ENCODE data around the gene XKR8.

The XKR8 gene

DNA sequence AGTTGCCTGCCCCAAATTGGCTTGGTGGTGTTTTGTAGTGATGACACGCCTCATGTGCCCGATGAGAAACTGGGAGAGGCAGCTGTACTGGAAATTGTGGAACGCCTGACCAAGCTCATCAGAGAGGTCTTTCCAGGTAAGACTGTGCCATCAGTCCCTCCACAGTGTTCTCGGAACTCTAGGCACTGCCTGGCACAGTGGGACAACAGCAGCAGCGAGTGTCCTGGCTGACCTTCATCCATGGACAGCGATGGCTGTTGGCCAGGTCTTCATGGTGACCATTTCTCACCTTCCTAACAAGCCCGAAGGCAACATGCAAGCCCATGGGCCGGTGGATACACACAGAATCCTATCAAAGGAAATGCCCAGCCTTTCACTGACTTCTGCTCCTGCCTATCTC, 10.7 kb upstream of the XKR8 start:
- TF ChIP-seq EZH2phosphoT487 (IDR thresholded peaks at IDR 0.05; ENCODE audit: low read depth) = no peak
- TF ChIP-seq, protein P1, sequence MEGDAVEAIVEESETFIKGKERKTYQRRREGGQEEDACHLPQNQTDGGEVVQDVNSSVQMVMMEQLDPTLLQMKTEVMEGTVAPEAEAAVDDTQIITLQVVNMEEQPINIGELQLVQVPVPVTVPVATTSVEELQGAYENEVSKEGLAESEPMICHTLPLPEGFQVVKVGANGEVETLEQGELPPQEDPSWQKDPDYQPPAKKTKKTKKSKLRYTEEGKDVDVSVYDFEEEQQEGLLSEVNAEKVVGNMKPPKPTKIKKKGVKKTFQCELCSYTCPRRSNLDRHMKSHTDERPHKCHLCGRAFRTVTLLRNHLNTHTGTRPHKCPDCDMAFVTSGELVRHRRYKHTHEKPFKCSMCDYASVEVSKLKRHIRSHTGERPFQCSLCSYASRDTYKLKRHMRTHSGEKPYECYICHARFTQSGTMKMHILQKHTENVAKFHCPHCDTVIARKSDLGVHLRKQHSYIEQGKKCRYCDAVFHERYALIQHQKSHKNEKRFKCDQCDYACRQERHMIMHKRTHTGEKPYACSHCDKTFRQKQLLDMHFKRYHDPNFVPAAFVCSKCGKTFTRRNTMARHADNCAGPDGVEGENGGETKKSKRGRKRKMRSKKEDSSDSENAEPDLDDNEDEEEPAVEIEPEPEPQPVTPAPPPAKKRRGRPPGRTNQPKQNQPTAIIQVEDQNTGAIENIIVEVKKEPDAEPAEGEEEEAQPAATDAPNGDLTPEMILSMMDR (IDR thresholded peaks at IDR 0.05; ENCODE audit: low read depth, low read length) = no peak
- Histone ChIP-seq H3K9ac (ENCODE audit: low read length) (no peak overlapping the region), H3K9me3 (ENCODE audit: insufficient read depth, low read length) (no peaks in the 10 kb centered on the region), H3K4me3 (ENCODE audit: low read length) (no peak overlapping the region), H3K79me2 (ENCODE audit: low read length) (no peaks in the 10 kb centered on the region), H3K27ac (ENCODE audit: low read length) (no peak overlapping the region), H4K20me1 (ENCODE audit: insufficient read depth, low read length) (no peaks in the 10 kb centered on the region), H3K4me2 (ENCODE audit: low read length) (no peak overlapping the region), H3K4me1 (ENCODE audit: low read length) (no peaks in the 10 kb centered on the region), H3K27me3 (ENCODE audit: low read depth, low read length) (no peaks in the 10 kb centered on the region), H3K36me3 (replicated peaks; ENCODE audit: low read depth, low read length) (no peaks in the 10 kb centered on the region), H2AFZ (ENCODE audit: low read depth, low read length) (no peak overlapping the region)

GRCh38 chr1:27951396-27951795, 8.4 kb upstream of the XKR8 start:
- Histone ChIP-seq H3K27ac (ENCODE audit: low read length) (no peak overlapping the region), H3K4me2 (ENCODE audit: low read length) (no peak overlapping the region), H3K9ac (ENCODE audit: low read length) (no peak overlapping the region), H3K4me1 (ENCODE audit: low read length) (peaks cover 6% of the 10 kb centered on the region; the same call in 1 of the 2 replicates), H3K79me2 (ENCODE audit: low read length) (no peaks in the 10 kb centered on the region), H3K4me3 (ENCODE audit: low read length) (no peak overlapping the region), H3K27me3 (ENCODE audit: low read depth, low read length) (no peaks in the 10 kb centered on the region), H4K20me1 (ENCODE audit: insufficient read depth, low read length) (no peaks in the 10 kb centered on the region), H3K36me3 (replicated peaks; ENCODE audit: low read depth, low read length) (no peaks in the 10 kb centered on the region), H2AFZ (ENCODE audit: low read depth, low read length) (no peak overlapping the region), H3K9me3 (ENCODE audit: insufficient read depth, low read length) (no peaks in the 10 kb centered on the region)
- TF ChIP-seq, protein P1 (IDR thresholded peaks at IDR 0.05; ENCODE audit: low read depth, low read length) = no peak
- no peak for TF ChIP-seq EZH2phosphoT487 (IDR thresholded peaks at IDR 0.05; ENCODE audit: low read depth)

DNA sequence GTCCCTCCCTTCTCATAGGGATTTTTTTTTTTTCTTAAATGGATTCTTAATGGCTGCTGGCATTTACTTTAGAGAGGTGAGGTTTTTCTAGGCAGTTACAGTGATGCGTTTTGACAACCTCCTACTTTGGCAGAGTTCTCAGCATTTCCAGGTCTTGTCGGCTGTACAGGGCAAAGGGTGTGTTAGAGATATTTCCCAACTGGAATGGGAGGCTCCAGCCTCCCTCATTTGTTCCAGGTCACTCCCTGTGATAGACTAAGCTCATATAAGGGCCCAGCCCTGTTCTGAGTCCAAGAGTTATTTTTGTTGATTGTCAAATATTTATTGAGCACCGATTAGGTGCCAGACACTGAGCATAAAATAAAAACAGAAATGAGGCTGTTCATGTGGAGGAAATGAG, 7.6 kb upstream of the XKR8 start:
- Histone ChIP-seq H3K9ac (ENCODE audit: low read length) (no peak overlapping the region), H3K27ac (ENCODE audit: low read length) (no peak overlapping the region), H3K27me3 (ENCODE audit: low read depth, low read length) (no peaks in the 10 kb centered on the region), H3K4me3 (ENCODE audit: low read length) (no peak overlapping the region), H3K4me2 (ENCODE audit: low read length) (no peak overlapping the region), H4K20me1 (ENCODE audit: insufficient read depth, low read length) (no peaks in the 10 kb centered on the region), H3K79me2 (ENCODE audit: low read length) (no peaks in the 10 kb centered on the region), H3K4me1 (ENCODE audit: low read length) (peaks cover 6% of the 10 kb centered on the region; the same call in 1 of the 2 replicates), H3K36me3 (replicated peaks; ENCODE audit: low read depth, low read length) (no peaks in the 10 kb centered on the region), H3K9me3 (ENCODE audit: insufficient read depth, low read length) (no peaks in the 10 kb centered on the region), H2AFZ (ENCODE audit: low read depth, low read length) (no peak overlapping the region)
- no peak for TF ChIP-seq EZH2phosphoT487 (IDR thresholded peaks at IDR 0.05; ENCODE audit: low read depth)
- TF ChIP-seq, protein P1 (IDR thresholded peaks at IDR 0.05; ENCODE audit: low read depth, low read length) = no peak

- no peaks in the 10 kb centered on the region for H3K36me3 ChIP-seq (replicated peaks; ENCODE audit: low read depth, low read length)
- TF ChIP-seq, protein P1 (IDR thresholded peaks at IDR 0.05; ENCODE audit: low read depth, low read length) = no peak
- no peak for TF ChIP-seq EZH2phosphoT487 (IDR thresholded peaks at IDR 0.05; ENCODE audit: low read depth)
Measured at GRCh38 chr1:27954186-27954585, 5.6 kb upstream of the XKR8 start.

More at GRCh38 chr1:27954186-27954585, 5.6 kb upstream of the XKR8 start:
- no peak overlapping the region for H3K4me2 ChIP-seq (ENCODE audit: low read length)
- no peaks in the 10 kb centered on the region for H3K27me3 ChIP-seq (ENCODE audit: low read depth, low read length)
- no peaks in the 10 kb centered on the region for H3K79me2 ChIP-seq (ENCODE audit: low read length)
- H3K4me1 ChIP-seq (ENCODE audit: low read length) = peaks cover 6% of the 10 kb centered on the region; the same call in 1 of the 2 replicates
- no peak overlapping the region for H2AFZ ChIP-seq (ENCODE audit: low read depth, low read length)
- H3K9me3 ChIP-seq (ENCODE audit: insufficient read depth, low read length) = no peaks in the 10 kb centered on the region
- no peaks in the 10 kb centered on the region for H4K20me1 ChIP-seq (ENCODE audit: insufficient read depth, low read length)
- no peak overlapping the region for H3K27ac ChIP-seq (ENCODE audit: low read length)
- H3K9ac ChIP-seq (ENCODE audit: low read length) = no peak overlapping the region
- no peak overlapping the region for H3K4me3 ChIP-seq (ENCODE audit: low read length)

Measured in OCI-LY3 (cell line).